ENCODE measurements around the gene SLC35E2B.
"Not testable (repeated sequence)": the region's sequence is repeated elsewhere in the genome, so short reads cannot be mapped to it uniquely, and the experiment has no call there.

The SLC35E2B gene

GRCh38 chr1:1702506-1702905, 9.9 kb upstream of the SLC35E2B start:
- not testable (repeated sequence) for DNase-seq

- not testable (repeated sequence) for DNase-seq
Measured at GRCh38 chr1:1700557-1700956, 8.0 kb upstream of the SLC35E2B start.

GRCh38 chr1:1700067-1700466, 7.5 kb upstream of the SLC35E2B start:
- not testable (repeated sequence) for DNase-seq

GRCh38 chr1:1699061-1699460, 6.5 kb upstream of the SLC35E2B start:
- DNase-seq: not testable (repeated sequence)

GRCh38 chr1:1697358-1698183, 5.0 kb upstream of the SLC35E2B start:
- not testable (repeated sequence) for DNase-seq

GRCh38 chr1:1696431-1697357, 4.1 kb upstream of the SLC35E2B start:
- not testable (repeated sequence) for DNase-seq

GRCh38 chr1:1692324-1692713, 276 bp downstream of the SLC35E2B start:
- peak; percentile 67 for DNase-seq

- DNase-seq: not testable (repeated sequence)
Measured at GRCh38 chr1:1691443-1691842, 1.2 kb downstream of the SLC35E2B start.

- not testable (repeated sequence) for DNase-seq
Measured at GRCh38 chr1:1689526-1689925, 3.1 kb downstream of the SLC35E2B start.

GRCh38 chr1:1687846-1688245, 4.7 kb downstream of the SLC35E2B start:
- no peak for DNase-seq

- DNase-seq: no peak
Measured at GRCh38 chr1:1684031-1684681, 8.4 kb downstream of the SLC35E2B start.

- DNase-seq: no peak
Measured at GRCh38 chr1:1683104-1683905, 9.3 kb downstream of the SLC35E2B start.

GRCh38 chr1:1680912-1681273, 11.7 kb downstream of the SLC35E2B start:
- no peak for DNase-seq

GRCh38 chr1:1680031-1680911, 12.3 kb downstream of the SLC35E2B start:
- DNase-seq: no peak

- no peak for DNase-seq
Measured at GRCh38 chr1:1678581-1679380, 13.8 kb downstream of the SLC35E2B start.

- DNase-seq: no peak
Measured at GRCh38 chr1:1677718-1678580, 14.6 kb downstream of the SLC35E2B start.

- DNase-seq: not testable (repeated sequence)
Measured at GRCh38 chr1:1676087-1676486, 16.5 kb downstream of the SLC35E2B start.

- not testable (repeated sequence) for DNase-seq
Measured at GRCh38 chr1:1675218-1675617, 17.4 kb downstream of the SLC35E2B start.

- not testable (repeated sequence) for DNase-seq
Measured at GRCh38 chr1:1674806-1675205, 17.8 kb downstream of the SLC35E2B start.
